ENCODE results near the gene GOLGA8J. TPM values are rescaled to one million over a fixed set of nuclear protein-coding genes. Genes with fewer than 3 reads are reported as not detected.
"Not testable (repeated sequence)": the region's sequence is repeated elsewhere in the genome, so short reads cannot be mapped to it uniquely, and the experiment has no call there.

GOLGA8J gene
- total RNA-seq, 1 donor from 2014 or later: not detected

DNA sequence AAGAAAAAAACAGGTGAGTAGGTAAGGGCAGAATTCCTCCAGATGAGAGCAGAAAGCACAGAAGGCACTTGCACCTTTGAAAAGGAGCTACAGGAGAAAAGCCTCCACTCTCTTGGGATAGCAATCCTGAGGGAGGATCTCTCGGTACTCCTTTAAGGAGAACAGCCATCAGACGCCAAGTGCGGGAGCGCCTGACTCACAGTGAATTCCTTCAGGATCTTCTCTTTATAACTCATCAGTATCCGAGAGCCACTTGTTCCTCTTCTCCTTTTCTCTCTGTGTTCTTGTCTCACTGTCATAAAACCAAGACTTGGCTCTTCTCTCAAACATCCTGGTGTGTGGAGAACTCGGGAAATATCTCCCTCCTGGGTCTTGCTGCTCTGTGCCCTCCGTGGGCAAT lies 10.1 kb upstream of the GOLGA8J start:
- DNase-seq (ENCODE audit: low spot score in 2 of 2) (no peak), FAIRE-seq (no peak)

DNA sequence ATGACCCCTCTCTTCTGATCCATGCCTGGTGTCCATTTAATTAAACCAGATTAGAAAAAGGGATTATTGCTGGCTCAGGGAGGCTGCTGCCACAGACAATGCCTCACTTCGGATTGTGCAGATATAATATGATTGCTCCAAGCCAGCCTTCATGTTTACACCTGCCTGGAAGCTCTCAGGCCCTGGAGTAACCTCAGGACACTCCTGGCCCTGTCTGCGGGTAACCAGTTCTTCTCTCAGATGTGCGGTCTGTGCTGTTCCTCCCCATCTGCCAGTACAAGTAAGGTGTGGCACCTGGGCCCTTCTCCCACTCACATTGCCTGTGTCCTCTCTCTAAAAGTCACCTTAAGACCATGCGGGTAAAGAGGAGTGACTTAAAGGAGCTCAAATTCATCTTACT lies 8.8 kb upstream of the GOLGA8J start:
- FAIRE-seq (no peak), DNase-seq (ENCODE audit: low spot score in 2 of 2) (no peak)

DNA sequence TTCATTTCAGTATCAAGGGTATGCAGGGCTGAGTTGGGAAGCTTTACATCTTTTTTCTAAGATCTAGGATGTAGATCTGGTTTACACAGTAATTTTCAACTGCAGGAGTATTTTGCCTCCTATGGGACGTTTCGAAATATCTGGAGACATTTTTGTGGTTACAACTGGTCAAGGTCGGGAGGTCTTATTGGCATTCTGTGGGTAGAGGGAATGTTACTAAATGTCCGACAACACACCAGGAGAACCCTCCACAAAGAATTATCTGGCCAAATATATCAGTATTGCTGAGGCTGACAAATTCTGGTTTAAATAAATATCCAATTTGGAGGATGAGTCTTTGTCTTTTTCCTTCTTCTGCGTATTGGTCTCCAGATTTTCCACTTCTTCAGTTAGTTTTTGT lies 1.9 kb upstream of the GOLGA8J start:
- DNase-seq (ENCODE audit: low spot score in 2 of 2); FAIRE-seq: not testable (repeated sequence)

DNA sequence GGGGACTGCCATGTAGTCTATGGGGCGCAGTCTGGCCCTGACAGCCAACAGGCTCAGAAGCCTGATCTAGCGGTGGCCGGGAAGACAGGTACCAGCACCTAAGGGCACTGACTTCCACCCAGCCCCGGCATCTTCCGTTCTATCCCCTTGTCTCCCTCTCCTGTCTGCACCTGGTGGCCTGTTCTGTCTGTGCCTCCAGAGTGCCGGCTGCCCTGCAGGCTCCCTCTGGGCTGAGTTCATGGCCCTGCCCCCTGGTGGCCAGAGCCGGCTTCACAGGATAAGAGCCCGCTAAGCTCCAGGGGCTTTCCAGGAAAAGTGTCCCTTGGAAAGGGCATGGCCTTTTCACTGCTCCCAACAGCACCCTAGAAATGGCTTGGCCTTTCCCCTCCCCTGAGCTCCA lies 15.1 kb downstream of the GOLGA8J start:
- not testable (repeated sequence) for DNase-seq (ENCODE audit: low spot score in 2 of 2); FAIRE-seq

GRCh38 chr15:30102890-30103289 lies 20.1 kb downstream of the GOLGA8J start:
- not testable (repeated sequence) for DNase-seq (ENCODE audit: low spot score in 2 of 2); FAIRE-seq

GRCh38 chr15:30103941-30104507 lies 21.3 kb downstream of the GOLGA8J start:
- FAIRE-seq; DNase-seq (ENCODE audit: low spot score in 2 of 2): not testable (repeated sequence)

DNA sequence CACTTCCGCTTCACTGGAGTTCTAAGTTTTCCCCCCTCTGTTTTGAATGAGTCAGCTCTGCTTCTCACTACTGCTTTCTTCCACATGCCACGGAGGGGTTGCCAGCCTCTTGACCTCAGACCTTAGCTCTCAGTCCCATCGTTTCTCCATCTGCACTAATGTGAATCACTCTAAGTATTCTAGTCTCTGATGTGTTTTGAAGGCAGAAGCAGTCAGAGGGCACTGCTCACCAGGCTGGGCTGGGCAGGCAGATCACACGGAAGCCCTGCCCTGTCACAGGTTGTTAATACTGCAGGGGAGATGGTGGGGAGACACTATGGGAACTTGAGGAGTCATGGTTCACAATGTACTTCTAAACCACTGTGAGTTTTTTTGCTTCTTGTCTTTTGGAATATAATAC lies 27.8 kb downstream of the GOLGA8J start:
- not testable (repeated sequence) for FAIRE-seq

GRCh38 chr15:30130066-30130465 lies 47.3 kb downstream of the GOLGA8J start:
- DNase-seq (ENCODE audit: low spot score in 2 of 2); FAIRE-seq: not testable (repeated sequence)

More for the DNA sequence above, 27.8 kb downstream of the GOLGA8J start:
- not testable (repeated sequence) for DNase-seq (ENCODE audit: low spot score in 2 of 2)

GRCh38 chr15:30134751-30135150 lies 52.0 kb downstream of the GOLGA8J start, which contains the start of gene GOLGA8T:
Gene GOLGA8T, plus strand, starts transcription at chr15:30135051. Its CDS starts 98 bp downstream, at chr15:30135149.
- not testable (repeated sequence) for DNase-seq (ENCODE audit: low spot score in 2 of 2); FAIRE-seq

Small RNA genes lying within 50 kb of the gene (small RNA-seq; reads per million reads assigned to genes)
- gene RF00096 (not detected), gene RN7SL673P (not detected)

Other genes starting within 250 kb of the GOLGA8J start
- not detected for gene GOLGA8T, start 52.1 kb downstream of the GOLGA8J start, total RNA-seq

All from frontal cortex (tissue), 4 donors.